GM12872 (cell line): Measurements from ENCODE around the gene SPTBN5.

ENCODE experiments used
- TF ChIP-seq, protein P1 (sequence below): IDR thresholded peaks from 3 replicates; pipeline ENCODE4 v1.5.1; 2011; ENCODE audit warnings: low read depth, mild to moderate bottlenecking, low read length, moderate library complexity; ENCODE audit not compliant: insufficient read depth

The SPTBN5 gene

DNA sequence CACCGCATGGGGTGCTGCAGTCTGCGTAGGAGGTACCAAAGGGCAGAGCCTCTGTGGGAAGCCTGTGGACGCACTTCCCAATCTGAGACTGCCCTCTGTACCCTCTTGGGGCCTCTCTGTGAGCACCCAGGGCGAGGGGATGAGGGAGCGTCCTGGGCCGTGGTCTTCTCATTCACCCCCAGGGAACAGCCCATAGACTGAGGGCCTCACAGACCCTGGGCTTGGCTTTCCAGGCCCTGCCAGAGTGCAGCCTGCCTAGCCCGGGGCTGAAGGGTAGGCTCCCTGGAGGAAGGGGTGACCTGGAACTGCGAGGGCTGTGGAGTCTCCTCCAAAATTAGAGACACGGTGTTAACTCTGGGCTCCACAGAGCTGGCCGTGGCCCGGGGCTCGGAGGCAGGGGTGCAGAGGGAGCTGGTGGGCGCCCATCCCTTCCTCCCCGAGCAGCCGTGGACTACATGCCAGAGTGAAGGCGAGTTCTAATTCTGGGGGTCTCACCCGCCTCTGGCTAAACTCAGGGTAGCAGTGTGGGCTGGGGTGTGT lies 468 bp upstream of the SPTBN5 start:
- TF ChIP-seq, protein P1, sequence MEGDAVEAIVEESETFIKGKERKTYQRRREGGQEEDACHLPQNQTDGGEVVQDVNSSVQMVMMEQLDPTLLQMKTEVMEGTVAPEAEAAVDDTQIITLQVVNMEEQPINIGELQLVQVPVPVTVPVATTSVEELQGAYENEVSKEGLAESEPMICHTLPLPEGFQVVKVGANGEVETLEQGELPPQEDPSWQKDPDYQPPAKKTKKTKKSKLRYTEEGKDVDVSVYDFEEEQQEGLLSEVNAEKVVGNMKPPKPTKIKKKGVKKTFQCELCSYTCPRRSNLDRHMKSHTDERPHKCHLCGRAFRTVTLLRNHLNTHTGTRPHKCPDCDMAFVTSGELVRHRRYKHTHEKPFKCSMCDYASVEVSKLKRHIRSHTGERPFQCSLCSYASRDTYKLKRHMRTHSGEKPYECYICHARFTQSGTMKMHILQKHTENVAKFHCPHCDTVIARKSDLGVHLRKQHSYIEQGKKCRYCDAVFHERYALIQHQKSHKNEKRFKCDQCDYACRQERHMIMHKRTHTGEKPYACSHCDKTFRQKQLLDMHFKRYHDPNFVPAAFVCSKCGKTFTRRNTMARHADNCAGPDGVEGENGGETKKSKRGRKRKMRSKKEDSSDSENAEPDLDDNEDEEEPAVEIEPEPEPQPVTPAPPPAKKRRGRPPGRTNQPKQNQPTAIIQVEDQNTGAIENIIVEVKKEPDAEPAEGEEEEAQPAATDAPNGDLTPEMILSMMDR: no peak

DNA sequence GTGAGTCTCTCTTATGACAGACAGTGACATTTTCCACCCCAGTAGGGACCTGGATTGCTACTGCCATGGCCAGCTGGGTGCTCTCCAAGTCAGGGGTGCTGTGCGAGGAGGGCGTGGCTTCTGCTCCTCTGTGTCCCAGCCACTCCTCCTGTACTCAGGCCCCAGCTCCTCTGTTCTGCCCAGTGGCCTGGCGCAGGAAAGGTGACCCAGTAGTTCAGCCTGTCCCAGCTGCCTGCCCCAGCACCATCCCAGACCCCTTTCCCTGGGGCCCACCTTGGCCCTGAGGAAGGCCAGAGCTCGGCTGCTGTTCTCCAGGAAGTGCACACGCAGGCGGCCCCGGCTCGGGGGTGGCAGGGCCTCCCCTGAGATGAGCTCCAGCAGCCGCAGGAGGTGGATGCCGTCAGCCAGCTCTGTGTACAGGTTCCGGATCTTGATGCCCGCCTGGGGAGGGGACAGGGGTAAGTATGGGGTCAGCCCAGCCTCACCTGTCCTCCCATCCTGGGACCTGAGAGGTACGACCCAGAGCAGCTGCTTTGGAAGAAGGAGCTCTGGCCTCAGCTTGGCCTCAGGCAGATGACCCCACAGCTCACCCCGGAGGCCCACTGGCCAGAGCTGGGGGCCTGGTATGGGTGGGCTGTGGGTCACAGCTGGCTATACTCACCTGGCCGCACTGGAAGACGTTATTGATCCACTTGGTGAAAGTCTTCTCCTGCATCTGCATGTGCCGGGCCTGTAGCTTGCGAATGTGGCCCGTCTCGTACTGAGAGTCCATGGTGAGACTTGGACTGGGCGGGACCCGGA lies 1.0 kb downstream of the SPTBN5 start:
- TF ChIP-seq, protein P1: no peak

DNA sequence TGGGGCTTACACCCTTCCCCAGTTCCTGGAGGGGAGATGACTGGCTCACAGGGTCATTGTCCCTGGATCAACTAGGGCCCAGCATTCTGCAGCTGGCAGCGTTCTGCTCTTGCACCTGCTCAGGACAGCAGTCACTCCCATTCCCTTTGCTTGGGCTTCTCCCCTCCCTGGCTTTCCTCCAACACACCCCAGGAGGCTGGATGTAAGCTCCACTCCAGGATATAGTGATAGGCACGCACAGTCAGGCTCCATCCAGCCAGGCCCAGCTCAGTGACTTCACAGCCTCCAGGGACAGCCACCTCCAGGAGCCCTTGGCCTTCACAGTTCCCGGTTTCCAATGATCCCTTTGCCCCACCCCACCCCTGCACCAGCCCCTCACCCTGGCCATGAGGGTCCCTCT lies 1.9 kb downstream of the SPTBN5 start:
- TF ChIP-seq, protein P1: no peak

DNA sequence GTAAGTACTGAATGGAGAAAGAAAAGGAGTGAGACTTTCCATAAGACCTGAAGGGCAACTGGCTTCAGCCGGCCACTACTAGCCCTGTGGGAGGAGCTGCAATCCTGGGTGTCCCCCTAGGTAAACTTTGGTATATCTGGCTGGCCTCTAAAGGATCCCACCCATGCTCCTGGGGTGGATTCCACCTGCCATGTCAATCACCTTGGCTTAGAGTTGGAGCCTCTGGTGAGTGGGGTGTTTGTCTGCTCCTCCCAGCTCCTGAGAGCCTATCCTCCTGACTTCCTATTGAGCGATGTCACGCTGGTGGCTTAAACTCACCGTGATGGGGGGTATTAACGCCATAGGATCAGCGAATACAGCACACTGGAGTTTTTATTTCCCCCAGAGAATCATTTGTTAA lies 2.6 kb downstream of the SPTBN5 start:
- TF ChIP-seq, protein P1: no peak

DNA sequence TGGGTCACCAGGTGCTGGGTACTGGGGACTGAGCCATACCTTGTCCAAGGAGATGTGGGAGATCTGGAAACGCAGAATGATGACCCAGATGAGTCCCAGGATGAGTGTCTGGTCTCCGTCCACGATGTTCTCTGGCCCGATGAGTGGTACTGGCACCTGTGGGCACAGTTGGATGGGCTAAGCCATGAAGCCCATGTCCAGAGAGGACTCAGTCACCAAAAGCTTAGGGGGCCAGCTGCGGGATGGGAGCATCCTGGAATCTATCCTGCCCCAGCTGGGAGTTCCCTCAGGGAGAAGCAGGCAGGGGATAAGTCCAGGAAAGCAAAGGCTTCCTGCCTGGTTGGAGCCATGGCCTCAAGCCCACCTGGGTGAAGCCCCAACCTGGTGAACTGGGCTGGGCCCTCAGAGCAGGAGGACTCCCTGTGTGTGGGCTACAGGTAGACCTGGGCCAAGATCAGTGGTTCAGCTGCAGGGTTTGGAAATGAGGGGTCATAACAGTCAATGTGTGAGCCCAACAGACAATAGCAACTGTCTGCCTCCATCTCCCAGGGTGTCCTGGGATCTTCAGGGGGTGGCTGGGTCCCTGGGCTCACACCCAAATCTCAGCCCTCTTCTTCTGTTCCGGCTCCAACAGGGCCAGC lies 3.7 kb downstream of the SPTBN5 start:
- TF ChIP-seq, protein P1: no peak

DNA sequence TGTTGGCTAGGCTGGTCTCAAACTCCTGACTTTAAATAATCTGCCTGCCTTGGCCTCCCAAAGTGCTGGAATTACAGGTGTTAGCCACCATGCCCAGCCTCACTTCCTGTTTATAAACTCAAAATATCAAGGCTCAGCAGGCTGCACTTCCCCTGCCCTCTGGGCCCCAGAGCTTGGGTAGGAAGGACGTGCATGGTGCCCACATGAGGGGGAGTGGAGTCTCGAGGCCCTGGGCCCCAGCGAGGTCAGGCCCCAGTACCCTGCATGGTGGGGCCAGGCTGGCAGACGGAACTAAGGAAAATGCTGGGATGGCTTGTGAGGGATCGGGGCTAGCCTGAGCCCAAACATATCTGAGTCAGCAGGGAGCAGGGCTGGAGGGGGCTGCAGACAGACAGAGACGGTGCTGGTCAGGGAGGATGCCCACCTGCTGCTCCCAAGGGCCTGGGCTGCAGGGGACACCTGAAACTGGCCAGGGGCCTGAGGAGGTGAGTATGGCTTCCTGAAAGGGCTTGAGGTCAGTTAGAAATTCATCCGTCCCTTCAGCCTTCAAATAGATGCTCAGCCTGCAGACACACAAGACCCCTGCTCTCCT lies 5.1 kb downstream of the SPTBN5 start:
- TF ChIP-seq, protein P1: no peak

DNA sequence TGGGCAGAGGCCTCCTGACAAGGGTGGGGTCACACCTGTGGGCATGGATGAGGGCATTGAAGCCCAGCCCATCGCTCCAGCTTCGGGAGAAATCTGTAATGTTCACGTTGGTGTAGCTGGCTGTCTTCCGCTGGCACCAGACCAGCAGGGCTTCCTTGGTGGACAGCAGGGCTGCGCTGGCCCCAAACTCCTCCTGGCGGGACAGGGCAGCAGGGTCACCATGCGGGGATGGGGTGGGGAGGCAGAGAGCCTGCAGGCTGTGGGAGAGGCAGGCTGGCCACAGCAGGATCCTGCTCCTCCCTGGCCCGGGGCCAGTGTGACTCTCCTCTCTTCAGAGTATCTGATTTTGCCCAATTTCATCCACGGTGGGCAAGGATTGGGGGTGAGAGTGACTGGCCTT lies 6.0 kb downstream of the SPTBN5 start:
- TF ChIP-seq, protein P1: no peak
